Measurements from ENCODE around the gene PGBD5. TPM values are rescaled to one million over a fixed set of nuclear protein-coding genes. Genes with fewer than 3 reads are reported as not detected.

Gene PGBD5
- total RNA-seq, 2 donors from 2014 or later: 0.14 to 0.63 TPM

- ATAC-seq (ENCODE audit: insufficient number of reproducible peaks, low FRiP score, low read depth): no peak
- Histone ChIP-seq H3K36me3 (no peaks in the 10 kb centered on the region), H3K27ac (no peak overlapping the region), H3K9me3 (no peaks in the 10 kb centered on the region), H3K27me3 (replicated peaks; ENCODE audit: insufficient read depth) (no peaks in the 10 kb centered on the region), H3K4me3 (no peak overlapping the region), H3K4me1 (ENCODE audit: control insufficient read depth in 1 of 2, low read depth in 2 of 2) (no peaks in the 10 kb centered on the region)
- DNase-seq (ENCODE audit: low spot score): no peak
- no peak for TF ChIP-seq CTCF (IDR thresholded peaks at IDR 0.05)
Measured at GRCh38 chr1:230342019-230342418, 84.1 kb downstream of the PGBD5 start.

DNA sequence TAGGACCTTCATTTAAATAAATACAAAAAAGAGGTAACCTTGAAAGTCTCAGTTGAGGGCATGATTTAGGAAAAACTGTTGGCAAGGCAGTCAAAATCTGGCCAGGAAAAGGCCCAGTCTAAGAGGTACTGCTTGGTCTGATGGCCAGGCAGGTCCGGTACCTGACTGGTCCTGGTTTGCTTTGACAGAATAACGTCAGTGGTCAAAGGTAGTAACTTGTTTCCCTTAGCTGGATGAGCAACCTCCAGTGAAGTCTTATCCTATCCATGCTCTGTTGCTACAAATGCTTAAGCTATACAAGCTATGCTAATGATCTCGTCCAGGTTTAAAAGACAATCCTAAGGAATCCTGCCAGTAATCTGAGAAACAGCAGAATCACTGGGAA is 85.0 kb downstream of the PGBD5 start:
- no peak for ATAC-seq (ENCODE audit: insufficient number of reproducible peaks, low FRiP score, low read depth)
- H3K27ac ChIP-seq: no peak overlapping the region
- no peaks in the 10 kb centered on the region for H3K27me3 ChIP-seq (replicated peaks; ENCODE audit: insufficient read depth)
- H3K4me3 ChIP-seq: no peak overlapping the region
- H3K4me1 ChIP-seq (ENCODE audit: control insufficient read depth in 1 of 2, low read depth in 2 of 2): no peaks in the 10 kb centered on the region
- H3K36me3 ChIP-seq: no peaks in the 10 kb centered on the region
- no peak for DNase-seq (ENCODE audit: low spot score)
- TF ChIP-seq CTCF (IDR thresholded peaks at IDR 0.05): no peak
- no peaks in the 10 kb centered on the region for H3K9me3 ChIP-seq

DNA sequence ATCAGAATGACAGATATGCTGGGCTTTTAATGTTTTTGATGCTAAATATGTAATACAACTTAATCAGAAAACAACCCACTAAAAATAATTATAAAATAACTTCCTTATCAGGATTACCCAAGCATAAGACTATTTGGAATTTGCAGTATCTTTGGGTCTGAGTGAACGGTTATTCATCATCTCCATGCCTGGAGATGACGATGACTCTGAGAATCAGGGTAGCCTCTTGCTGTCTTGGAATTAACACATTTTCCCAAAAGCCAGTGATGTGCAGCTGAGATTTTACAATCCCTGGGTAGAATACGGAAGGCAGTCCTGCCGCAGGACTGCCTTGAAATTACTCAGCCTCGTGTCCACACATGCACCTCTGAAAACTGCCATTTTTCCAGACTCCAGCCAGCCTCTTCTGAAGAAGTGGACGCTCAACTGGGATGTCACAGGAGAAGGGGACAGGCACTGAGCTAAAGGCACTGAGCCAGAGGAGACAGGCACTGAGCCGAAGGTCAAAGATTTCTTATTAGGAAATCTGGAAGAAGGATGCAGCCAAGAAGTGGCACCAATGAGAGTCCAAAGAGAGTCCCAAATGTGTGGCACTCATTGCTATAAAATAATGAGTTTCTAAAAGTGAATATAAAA is 85.5 kb downstream of the PGBD5 start:
- no peaks in the 10 kb centered on the region for H3K4me1 ChIP-seq (ENCODE audit: control insufficient read depth in 1 of 2, low read depth in 2 of 2)
- H3K9me3 ChIP-seq: no peaks in the 10 kb centered on the region
- H3K27ac ChIP-seq: no peak overlapping the region
- no peak for TF ChIP-seq CTCF (IDR thresholded peaks at IDR 0.05)
- H3K36me3 ChIP-seq: no peaks in the 10 kb centered on the region
- H3K4me3 ChIP-seq: no peak overlapping the region
- no peaks in the 10 kb centered on the region for H3K27me3 ChIP-seq (replicated peaks; ENCODE audit: insufficient read depth)
- DNase-seq (ENCODE audit: low spot score) (no peak), ATAC-seq (ENCODE audit: insufficient number of reproducible peaks, low FRiP score, low read depth) (no peak)

DNA sequence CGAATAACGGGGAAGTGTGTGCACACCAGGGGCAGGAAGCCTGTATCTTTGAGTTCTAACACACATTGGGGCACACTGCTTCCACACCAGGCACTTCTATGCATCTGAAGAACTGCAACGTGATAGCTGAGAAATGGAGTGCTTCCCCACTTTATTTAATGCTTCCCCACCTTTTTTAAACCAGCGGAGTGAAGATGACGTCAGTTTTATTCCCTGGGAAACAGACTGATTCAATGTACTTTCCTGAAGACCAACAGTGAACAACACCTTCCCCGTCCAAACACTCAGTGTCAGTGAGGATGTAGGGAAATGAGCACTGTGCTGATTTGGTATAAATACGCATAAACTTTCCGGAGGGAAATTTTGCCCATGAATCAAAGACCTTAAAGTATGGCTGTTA is 87.1 kb downstream of the PGBD5 start:
- Histone ChIP-seq H3K4me1 (ENCODE audit: control insufficient read depth in 1 of 2, low read depth in 2 of 2) (peaks cover 0 to 5% of the 10 kb centered on the region in 2 donors), H3K4me3 (no peak overlapping the region), H3K27ac (no peak overlapping the region), H3K9me3 (no peaks in the 10 kb centered on the region), H3K27me3 (replicated peaks; ENCODE audit: insufficient read depth) (no peaks in the 10 kb centered on the region), H3K36me3 (no peaks in the 10 kb centered on the region)
- TF ChIP-seq CTCF (IDR thresholded peaks at IDR 0.05): no peak
- DNase-seq (ENCODE audit: low spot score) (no peak), ATAC-seq (ENCODE audit: insufficient number of reproducible peaks, low FRiP score, low read depth) (no peak)

GRCh38 chr1:230337266-230337665 is 88.9 kb downstream of the PGBD5 start:
- Histone ChIP-seq H3K4me1 (ENCODE audit: control insufficient read depth in 1 of 2, low read depth in 2 of 2) (peaks cover 0 to 13% of the 10 kb centered on the region in 2 donors), H3K36me3 (no peaks in the 10 kb centered on the region), H3K9me3 (no peaks in the 10 kb centered on the region), H3K4me3 (no peak overlapping the region), H3K27me3 (replicated peaks; ENCODE audit: insufficient read depth) (no peaks in the 10 kb centered on the region), H3K27ac (no peak overlapping the region)
- TF ChIP-seq CTCF (IDR thresholded peaks at IDR 0.05): no peak
- ATAC-seq (ENCODE audit: insufficient number of reproducible peaks, low FRiP score, low read depth) (no peak), DNase-seq (ENCODE audit: low spot score) (no peak)
